Measurements from ENCODE around the gene ANKRD39. TPM values are rescaled to one million over a fixed set of nuclear protein-coding genes. Genes with fewer than 3 reads are reported as not detected.

The ANKRD39 gene
- total and polyA plus RNA-seq, 7 donors, result 11.4 to 34.1 (median 14.8) TPM

Small RNA genes within 50 kb of the gene (small RNA-seq; reads per million reads assigned to genes)
- 0.32 to 1.2 (median 0.60) reads per million in 3 donors for gene MIR3127

Other genes with a start within 250 kb of the ANKRD39 start
- 10 to 100 TPM; 35.4 to 55.0 (median 47.7) TPM for gene KANSL3, start 219.7 kb downstream of the ANKRD39 start, total RNA-seq
- gene KANSL3, start 219.7 kb downstream of the ANKRD39 start, polyA plus RNA-seq, result 10 to 100 TPM; 12.0 to 24.2 (median 14.3) TPM
- under 1 TPM in 1 of 4 donors, not detected in 3; under 0.01 TPM for gene FER1L5, start 215.3 kb downstream of the ANKRD39 start, total RNA-seq
- gene FER1L5, start 215.3 kb downstream of the ANKRD39 start, polyA plus RNA-seq, result under 1 TPM in 1 of 3 donors, not detected in 2; 0.01 TPM
- gene LMAN2L, start 118.0 kb downstream of the ANKRD39 start, total RNA-seq, result 10 to 100 TPM; 11.9 to 23.2 (median 17.2) TPM
- gene LMAN2L, start 118.0 kb downstream of the ANKRD39 start, polyA plus RNA-seq, result 10 to 100 TPM in 1 of 3 donors, 1 to 10 TPM in 2; 3.6 to 14.0 (median 5.1) TPM
- gene CNNM4, start 97.1 kb downstream of the ANKRD39 start, total RNA-seq, result 1 to 10 TPM; 2.3 to 6.6 (median 3.4) TPM
- gene CNNM4, start 97.1 kb downstream of the ANKRD39 start, polyA plus RNA-seq, result 10 to 100 TPM in 1 of 3 donors, 1 to 10 TPM in 2; 9.0 to 36.7 (median 9.2) TPM
- gene CNNM3, start 41.7 kb downstream of the ANKRD39 start, total RNA-seq, result 10 to 100 TPM in 3 of 4 donors, 1 to 10 TPM in 1; 8.9 to 16.6 (median 11.8) TPM
- 10 to 100 TPM in 1 of 3 donors, 1 to 10 TPM in 2; 1.2 to 11.9 (median 1.2) TPM for gene CNNM3, start 41.7 kb downstream of the ANKRD39 start, polyA plus RNA-seq
- gene ANKRD23, start 14.0 kb downstream of the ANKRD39 start, total RNA-seq, result 1 to 10 TPM; 1.8 to 5.5 (median 4.2) TPM
- 1 to 10 TPM in 1 of 3 donors, under 1 TPM in 1, not detected in 1; 0.69 to 4.2 TPM for gene ANKRD23, start 14.0 kb downstream of the ANKRD39 start, polyA plus RNA-seq
- gene SEMA4C, start 12.1 kb upstream of the ANKRD39 start, total RNA-seq, result 10 to 100 TPM; 57.1 to 90.1 (median 68.9) TPM
- 10 to 100 TPM in 1 of 3 donors, 1 to 10 TPM in 2; 3.6 to 21.3 (median 7.9) TPM for gene SEMA4C, start 12.1 kb upstream of the ANKRD39 start, polyA plus RNA-seq
- gene FAM178B, start 128.6 kb upstream of the ANKRD39 start, total RNA-seq, result 1 to 10 TPM in 3 of 4 donors, under 1 TPM in 1; 0.36 to 2.5 (median 1.9) TPM
- 1 to 10 TPM in 1 of 3 donors, under 1 TPM in 1, not detected in 1; 0.51 to 1.2 TPM for gene FAM178B, start 128.6 kb upstream of the ANKRD39 start, polyA plus RNA-seq
- 10 to 100 TPM; 11.6 to 21.6 (median 15.1) TPM for gene FAHD2B, start 236.9 kb upstream of the ANKRD39 start, total RNA-seq
- 1 to 10 TPM; 3.0 to 8.5 (median 7.2) TPM for gene FAHD2B, start 236.9 kb upstream of the ANKRD39 start, polyA plus RNA-seq